ENCODE data around the gene TAS2R9. TPM values are rescaled to one million over a fixed set of nuclear protein-coding genes. Genes with fewer than 3 reads are reported as not detected.

TAS2R9 gene
- total RNA-seq, 1 experiment from 2014 or later: not detected

DNA sequence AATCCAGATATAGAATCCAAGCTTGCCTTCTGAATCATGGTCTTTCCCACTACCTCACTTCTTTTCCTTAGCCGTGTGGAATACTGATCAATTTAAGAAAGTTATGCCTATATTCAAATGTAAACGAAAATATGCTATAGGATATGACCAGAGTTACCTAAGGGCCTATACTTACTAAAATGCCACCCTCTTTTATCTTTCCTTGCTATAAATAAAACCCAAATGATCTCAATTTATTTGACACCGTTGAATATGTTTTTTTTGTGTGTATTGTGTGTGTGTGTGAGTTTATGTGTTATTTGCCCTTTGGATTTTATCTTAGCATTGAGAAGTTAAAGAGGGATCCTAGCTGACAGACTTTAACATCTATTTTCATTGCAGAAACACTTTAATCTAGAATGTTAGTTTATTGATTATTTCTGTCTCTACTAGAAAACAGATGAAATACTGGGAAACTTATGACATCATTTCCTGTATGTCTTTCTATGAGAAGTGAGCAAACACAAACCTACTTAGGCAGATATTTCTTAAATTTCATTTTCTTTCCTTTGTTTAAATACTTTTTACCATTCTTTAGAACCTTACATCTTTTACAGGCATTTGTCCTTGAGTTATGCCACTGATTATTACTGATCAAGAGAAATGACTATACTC is 2.0 kb upstream of the TAS2R9 start:
- no TSS peak for BruUV-seq (replicated peaks)
- Histone ChIP-seq H3K27me3 (ENCODE audit: insufficient read depth, low read length) (no peaks in the 10 kb centered on the region), H3K4me2 (ENCODE audit: low read length) (no peak overlapping the region), H3K9me2 (ENCODE audit: insufficient read depth) (no peaks in the 10 kb centered on the region; the same call in 1 of the 2 replicates), H3K4me3 (replicated peaks in 1 of 2; ENCODE audit: low read depth in 1 of 2, low read length in 2 of 2) (no peak overlapping the region), H2AFZ (ENCODE audit: low read depth, low read length, poor library complexity, severe bottlenecking) (no peak overlapping the region), H3K4me1 (ENCODE audit: control insufficient read depth in 1 of 2, insufficient read depth in 2 of 2, low read length in 2 of 2) (no peaks in the 10 kb centered on the region), H3K27ac (ENCODE audit: low read depth, low read length) (no peak overlapping the region), H3K79me2 (ENCODE audit: insufficient read depth, low read length) (no peaks in the 10 kb centered on the region), H4K20me1 (ENCODE audit: insufficient read depth) (no peaks in the 10 kb centered on the region), H3K9ac (ENCODE audit: low read length) (no peak overlapping the region), H3K36me3 (ENCODE audit: control insufficient read depth in 1 of 2, insufficient read depth in 2 of 2, low read length in 2 of 2) (no peaks in the 10 kb centered on the region), H3K9me3 (ENCODE audit: control insufficient read depth in 1 of 2, insufficient read depth in 1 of 2, low read depth in 1 of 2, low read length in 2 of 2) (no peaks in the 10 kb centered on the region)
- RAD21 ChIA-PET (ENCODE audit: low non-redundant PET in 1 of 2, low total read pairs in 2 of 2, uncharacterized antibody in 2 of 2, unreplicated experiment in 2 of 2): no interaction called here
- POLR2A ChIA-PET: no interaction called here
- no peak for TF ChIP-seq ELF1 (IDR thresholded peaks at IDR 0.05; ENCODE audit: borderline replicate concordance, low read depth)
- TF ChIP-seq SRF (IDR thresholded peaks at IDR 0.05; ENCODE audit: low read depth): no peak
- no peak for TF ChIP-seq ZNF274 (IDR thresholded peaks at IDR 0.05; ENCODE audit: low read depth, low read length)
- TF ChIP-seq ZBTB33 (IDR thresholded peaks at IDR 0.05; ENCODE audit: extremely low read depth, insufficient replicate concordance, low read length): no peak
- no peak for TF ChIP-seq POLR2A (IDR thresholded peaks at IDR 0.05; ENCODE audit: borderline replicate concordance, extremely low read depth, insufficient read depth, insufficient read length)
- TF ChIP-seq, protein P1, sequence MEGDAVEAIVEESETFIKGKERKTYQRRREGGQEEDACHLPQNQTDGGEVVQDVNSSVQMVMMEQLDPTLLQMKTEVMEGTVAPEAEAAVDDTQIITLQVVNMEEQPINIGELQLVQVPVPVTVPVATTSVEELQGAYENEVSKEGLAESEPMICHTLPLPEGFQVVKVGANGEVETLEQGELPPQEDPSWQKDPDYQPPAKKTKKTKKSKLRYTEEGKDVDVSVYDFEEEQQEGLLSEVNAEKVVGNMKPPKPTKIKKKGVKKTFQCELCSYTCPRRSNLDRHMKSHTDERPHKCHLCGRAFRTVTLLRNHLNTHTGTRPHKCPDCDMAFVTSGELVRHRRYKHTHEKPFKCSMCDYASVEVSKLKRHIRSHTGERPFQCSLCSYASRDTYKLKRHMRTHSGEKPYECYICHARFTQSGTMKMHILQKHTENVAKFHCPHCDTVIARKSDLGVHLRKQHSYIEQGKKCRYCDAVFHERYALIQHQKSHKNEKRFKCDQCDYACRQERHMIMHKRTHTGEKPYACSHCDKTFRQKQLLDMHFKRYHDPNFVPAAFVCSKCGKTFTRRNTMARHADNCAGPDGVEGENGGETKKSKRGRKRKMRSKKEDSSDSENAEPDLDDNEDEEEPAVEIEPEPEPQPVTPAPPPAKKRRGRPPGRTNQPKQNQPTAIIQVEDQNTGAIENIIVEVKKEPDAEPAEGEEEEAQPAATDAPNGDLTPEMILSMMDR (IDR thresholded peaks at IDR 0.05 in 2 of 3, conservative IDR thresholded peaks at IDR 0.05 in 1 of 3; ENCODE audit: borderline replicate concordance in 1 of 3, insufficient read depth in 1 of 3, low read depth in 2 of 3, low read length in 2 of 3): no peak
- no peak for TF ChIP-seq SP1 (IDR thresholded peaks at IDR 0.05; ENCODE audit: low read depth)
- TF ChIP-seq, protein P2, sequence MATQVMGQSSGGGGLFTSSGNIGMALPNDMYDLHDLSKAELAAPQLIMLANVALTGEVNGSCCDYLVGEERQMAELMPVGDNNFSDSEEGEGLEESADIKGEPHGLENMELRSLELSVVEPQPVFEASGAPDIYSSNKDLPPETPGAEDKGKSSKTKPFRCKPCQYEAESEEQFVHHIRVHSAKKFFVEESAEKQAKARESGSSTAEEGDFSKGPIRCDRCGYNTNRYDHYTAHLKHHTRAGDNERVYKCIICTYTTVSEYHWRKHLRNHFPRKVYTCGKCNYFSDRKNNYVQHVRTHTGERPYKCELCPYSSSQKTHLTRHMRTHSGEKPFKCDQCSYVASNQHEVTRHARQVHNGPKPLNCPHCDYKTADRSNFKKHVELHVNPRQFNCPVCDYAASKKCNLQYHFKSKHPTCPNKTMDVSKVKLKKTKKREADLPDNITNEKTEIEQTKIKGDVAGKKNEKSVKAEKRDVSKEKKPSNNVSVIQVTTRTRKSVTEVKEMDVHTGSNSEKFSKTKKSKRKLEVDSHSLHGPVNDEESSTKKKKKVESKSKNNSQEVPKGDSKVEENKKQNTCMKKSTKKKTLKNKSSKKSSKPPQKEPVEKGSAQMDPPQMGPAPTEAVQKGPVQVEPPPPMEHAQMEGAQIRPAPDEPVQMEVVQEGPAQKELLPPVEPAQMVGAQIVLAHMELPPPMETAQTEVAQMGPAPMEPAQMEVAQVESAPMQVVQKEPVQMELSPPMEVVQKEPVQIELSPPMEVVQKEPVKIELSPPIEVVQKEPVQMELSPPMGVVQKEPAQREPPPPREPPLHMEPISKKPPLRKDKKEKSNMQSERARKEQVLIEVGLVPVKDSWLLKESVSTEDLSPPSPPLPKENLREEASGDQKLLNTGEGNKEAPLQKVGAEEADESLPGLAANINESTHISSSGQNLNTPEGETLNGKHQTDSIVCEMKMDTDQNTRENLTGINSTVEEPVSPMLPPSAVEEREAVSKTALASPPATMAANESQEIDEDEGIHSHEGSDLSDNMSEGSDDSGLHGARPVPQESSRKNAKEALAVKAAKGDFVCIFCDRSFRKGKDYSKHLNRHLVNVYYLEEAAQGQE (IDR thresholded peaks at IDR 0.05; ENCODE audit: low read depth): no peak
- TF ChIP-seq JUND (IDR thresholded peaks at IDR 0.05): no peak
- TF ChIP-seq CEBPB (IDR thresholded peaks at IDR 0.05; ENCODE audit: low read depth): no peak
- TF ChIP-seq EGR1 (IDR thresholded peaks at IDR 0.05; ENCODE audit: low read depth): no peak
- TF ChIP-seq FOSL1 (IDR thresholded peaks at IDR 0.05; ENCODE audit: low read depth): no peak
- CTCF ChIA-PET: no interaction called here
- no peak for ATAC-seq
- DNase-seq (ENCODE audit: low read depth, low spot score): no peak
- intact Hi-C loops (cut with micrococcal nuclease): no loop called here
